GM12892 (cell line): ENCODE results near the gene SOX2.

Source experiments
- POLR2A ChIP-seq: IDR thresholded peaks from 2 replicates; pipeline ENCODE4 v1.6.1; 2011; ENCODE audit warnings: low read depth, low read length, control low read depth
- POLR2AphosphoS5 ChIP-seq: IDR thresholded peaks from 2 replicates; pipeline ENCODE4 v1.6.1; 2011; ENCODE audit warnings: low read depth, low read length, control low read depth

DNA sequence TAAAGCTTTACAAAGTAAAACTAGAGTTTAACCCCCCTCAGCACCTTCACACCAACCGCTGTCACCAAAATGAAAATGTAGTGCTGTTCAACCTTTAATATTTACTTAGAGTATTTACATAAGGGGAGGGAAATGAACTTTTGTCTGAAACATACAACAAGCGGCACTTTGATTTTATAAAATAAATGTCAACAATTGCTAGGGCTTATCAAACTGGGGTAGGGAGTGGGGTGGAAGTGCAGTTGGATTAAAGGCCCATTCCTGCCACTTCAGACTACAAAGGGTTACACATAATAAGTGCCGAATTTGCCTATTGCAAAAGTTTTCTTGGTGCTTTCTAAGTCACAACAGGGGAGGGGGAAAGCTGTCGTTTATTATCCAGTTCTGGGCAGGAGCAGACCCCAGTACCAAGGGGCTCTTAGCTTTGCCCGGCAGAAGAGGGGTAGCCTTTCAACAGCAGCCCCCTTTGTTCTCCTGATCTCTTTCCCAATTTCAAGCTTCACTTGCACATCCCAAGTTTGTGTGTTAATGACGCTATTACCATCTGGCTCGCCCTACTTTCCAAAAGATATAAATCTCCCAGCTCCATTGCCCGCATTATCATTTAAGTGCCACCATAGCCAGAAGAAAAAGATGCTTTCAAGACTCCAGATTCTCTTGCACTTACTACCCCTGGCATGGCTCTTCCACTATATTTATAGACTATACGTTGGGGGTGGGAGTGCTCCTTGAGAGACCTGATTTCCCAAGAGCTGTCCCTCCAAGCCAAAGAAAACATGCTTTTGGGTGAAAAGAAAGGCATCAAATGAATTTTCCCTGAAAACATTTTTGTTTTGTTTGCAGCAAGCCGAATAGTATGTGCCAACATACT, 17.0 kb downstream of the SOX2 start:
- TF ChIP-seq POLR2A (no peak), POLR2AphosphoS5 (no peak)
